C4-2B (cell line): ENCODE measurements around the gene PIP4K2B.

Experiments used
- ZFX ChIP-seq: fragments of 450-650 bp; IDR thresholded peaks from 2 replicates; pipeline ENCODE4 v1.6.1; 2017
- TF ChIP-seq, protein P1 (sequence below): fragments of 450-650 bp; conservative IDR thresholded peaks from 2 replicates; pipeline ENCODE4 v1.5.1; 2017; ENCODE audit warnings: mild to moderate bottlenecking

- TF ChIP-seq, protein P1, sequence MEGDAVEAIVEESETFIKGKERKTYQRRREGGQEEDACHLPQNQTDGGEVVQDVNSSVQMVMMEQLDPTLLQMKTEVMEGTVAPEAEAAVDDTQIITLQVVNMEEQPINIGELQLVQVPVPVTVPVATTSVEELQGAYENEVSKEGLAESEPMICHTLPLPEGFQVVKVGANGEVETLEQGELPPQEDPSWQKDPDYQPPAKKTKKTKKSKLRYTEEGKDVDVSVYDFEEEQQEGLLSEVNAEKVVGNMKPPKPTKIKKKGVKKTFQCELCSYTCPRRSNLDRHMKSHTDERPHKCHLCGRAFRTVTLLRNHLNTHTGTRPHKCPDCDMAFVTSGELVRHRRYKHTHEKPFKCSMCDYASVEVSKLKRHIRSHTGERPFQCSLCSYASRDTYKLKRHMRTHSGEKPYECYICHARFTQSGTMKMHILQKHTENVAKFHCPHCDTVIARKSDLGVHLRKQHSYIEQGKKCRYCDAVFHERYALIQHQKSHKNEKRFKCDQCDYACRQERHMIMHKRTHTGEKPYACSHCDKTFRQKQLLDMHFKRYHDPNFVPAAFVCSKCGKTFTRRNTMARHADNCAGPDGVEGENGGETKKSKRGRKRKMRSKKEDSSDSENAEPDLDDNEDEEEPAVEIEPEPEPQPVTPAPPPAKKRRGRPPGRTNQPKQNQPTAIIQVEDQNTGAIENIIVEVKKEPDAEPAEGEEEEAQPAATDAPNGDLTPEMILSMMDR: no peak
- no peak for TF ChIP-seq ZFX
Observed at GRCh38 chr17:38741461-38741860, 57.9 kb downstream of the PIP4K2B start.
